ENCODE data around the gene LRRC4C. TPM values are rescaled to one million over a fixed set of nuclear protein-coding genes. Genes with fewer than 3 reads are reported as not detected.

The LRRC4C gene
- total RNA-seq, 1 donor from 2014 or later, result 2.7 TPM

DNA sequence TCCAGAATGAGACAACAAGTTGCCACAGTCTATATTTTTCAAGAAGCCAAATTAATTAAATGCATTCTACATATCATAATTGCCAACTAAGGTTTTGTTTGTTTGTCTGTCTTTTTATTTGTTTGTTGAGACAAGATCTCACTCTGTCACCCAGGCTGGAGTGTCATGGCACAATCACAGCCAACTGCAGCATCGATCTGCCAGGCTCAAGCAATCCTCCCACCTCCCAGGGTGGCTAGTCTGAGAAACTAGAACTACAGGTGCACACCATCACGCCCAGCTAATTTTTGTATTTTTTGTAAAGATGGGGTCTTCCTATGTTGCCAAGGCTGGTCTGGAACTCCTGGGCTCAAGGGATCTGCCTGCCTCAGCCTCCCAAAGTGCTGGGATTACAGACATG, 140.0 kb downstream of the LRRC4C start:
- no peaks in the 10 kb centered on the region for H3K27me3 ChIP-seq
- Mint-ChIP-seq H3K4me3 (no peak overlapping the region), H3K4me1 (peaks cover 31% of the 10 kb centered on the region), H3K36me3 (no peaks in the 10 kb centered on the region), H3K27ac (no peak overlapping the region), H3K27me3 (ENCODE audit: insufficient read depth, low read depth) (no peaks in the 10 kb centered on the region), H3K9me3 (no peaks in the 10 kb centered on the region)
- no peak overlapping the region for H3K27ac ChIP-seq
- H3K79me2 ChIP-seq (ENCODE audit: low read depth), result no peaks in the 10 kb centered on the region
- H3K9me3 ChIP-seq (ENCODE audit: low read depth), result no peaks in the 10 kb centered on the region
- H3K9ac ChIP-seq, result no peak overlapping the region
- H3F3A ChIP-seq (ENCODE audit: low read depth), result no peaks in the 10 kb centered on the region
- no peaks in the 10 kb centered on the region for H3K4me1 ChIP-seq
- DNase-seq (ENCODE audit: low spot score), result no peak
- no peak overlapping the region for H2AFZ ChIP-seq (replicated peaks)
- H3K36me3 ChIP-seq, result no peaks in the 10 kb centered on the region
- no peak overlapping the region for H3K4me3 ChIP-seq
- TF ChIP-seq EZH2 (IDR thresholded peaks at IDR 0.05), result no peak
- no peak for TF ChIP-seq EZH2phosphoT487 (IDR thresholded peaks at IDR 0.05)
- TF ChIP-seq, protein P1, sequence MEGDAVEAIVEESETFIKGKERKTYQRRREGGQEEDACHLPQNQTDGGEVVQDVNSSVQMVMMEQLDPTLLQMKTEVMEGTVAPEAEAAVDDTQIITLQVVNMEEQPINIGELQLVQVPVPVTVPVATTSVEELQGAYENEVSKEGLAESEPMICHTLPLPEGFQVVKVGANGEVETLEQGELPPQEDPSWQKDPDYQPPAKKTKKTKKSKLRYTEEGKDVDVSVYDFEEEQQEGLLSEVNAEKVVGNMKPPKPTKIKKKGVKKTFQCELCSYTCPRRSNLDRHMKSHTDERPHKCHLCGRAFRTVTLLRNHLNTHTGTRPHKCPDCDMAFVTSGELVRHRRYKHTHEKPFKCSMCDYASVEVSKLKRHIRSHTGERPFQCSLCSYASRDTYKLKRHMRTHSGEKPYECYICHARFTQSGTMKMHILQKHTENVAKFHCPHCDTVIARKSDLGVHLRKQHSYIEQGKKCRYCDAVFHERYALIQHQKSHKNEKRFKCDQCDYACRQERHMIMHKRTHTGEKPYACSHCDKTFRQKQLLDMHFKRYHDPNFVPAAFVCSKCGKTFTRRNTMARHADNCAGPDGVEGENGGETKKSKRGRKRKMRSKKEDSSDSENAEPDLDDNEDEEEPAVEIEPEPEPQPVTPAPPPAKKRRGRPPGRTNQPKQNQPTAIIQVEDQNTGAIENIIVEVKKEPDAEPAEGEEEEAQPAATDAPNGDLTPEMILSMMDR (IDR thresholded peaks at IDR 0.05), result no peak
- no peaks in the 10 kb centered on the region for H4K20me1 ChIP-seq (ENCODE audit: low read depth)
- no peak overlapping the region for H3K4me2 ChIP-seq

DNA sequence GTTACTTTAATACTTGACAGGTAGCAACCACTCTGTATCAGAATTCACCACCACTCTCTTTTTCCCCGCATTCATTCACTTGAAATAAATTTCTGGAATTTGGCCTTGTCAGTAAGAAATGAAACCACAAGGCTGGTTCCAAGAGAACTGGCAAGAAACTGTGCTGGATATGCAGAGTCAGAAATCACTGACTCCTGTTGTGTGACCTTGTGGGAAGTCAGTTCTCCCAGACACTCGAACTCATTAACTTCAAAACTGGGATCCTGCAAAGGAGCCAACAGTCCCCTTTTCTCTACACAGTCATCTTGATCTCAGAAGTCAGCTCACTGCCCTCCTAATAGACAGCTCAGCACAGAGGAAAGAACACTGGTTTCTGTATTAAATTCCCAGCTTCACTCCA, 142.7 kb downstream of the LRRC4C start:
- Mint-ChIP-seq H3K36me3 (no peaks in the 10 kb centered on the region), H3K27ac (no peak overlapping the region), H3K4me1 (peaks cover 31% of the 10 kb centered on the region), H3K27me3 (ENCODE audit: insufficient read depth, low read depth) (no peaks in the 10 kb centered on the region), H3K4me3 (no peak overlapping the region), H3K9me3 (no peaks in the 10 kb centered on the region)
- Histone ChIP-seq H3K79me2 (ENCODE audit: low read depth) (no peaks in the 10 kb centered on the region), H3K4me2 (no peak overlapping the region), H3K27me3 (no peaks in the 10 kb centered on the region), H2AFZ (replicated peaks) (no peak overlapping the region), H4K20me1 (ENCODE audit: low read depth) (no peaks in the 10 kb centered on the region), H3K4me3 (no peak overlapping the region), H3K27ac (no peak overlapping the region), H3K9ac (no peak overlapping the region), H3K4me1 (no peaks in the 10 kb centered on the region), H3K9me3 (ENCODE audit: low read depth) (no peaks in the 10 kb centered on the region), H3F3A (ENCODE audit: low read depth) (no peaks in the 10 kb centered on the region), H3K36me3 (no peaks in the 10 kb centered on the region)
- DNase-seq (ENCODE audit: low spot score), result no peak
- TF ChIP-seq, protein P1 (IDR thresholded peaks at IDR 0.05), result no peak
- TF ChIP-seq EZH2phosphoT487 (IDR thresholded peaks at IDR 0.05) (no peak), EZH2 (IDR thresholded peaks at IDR 0.05) (no peak)

DNA sequence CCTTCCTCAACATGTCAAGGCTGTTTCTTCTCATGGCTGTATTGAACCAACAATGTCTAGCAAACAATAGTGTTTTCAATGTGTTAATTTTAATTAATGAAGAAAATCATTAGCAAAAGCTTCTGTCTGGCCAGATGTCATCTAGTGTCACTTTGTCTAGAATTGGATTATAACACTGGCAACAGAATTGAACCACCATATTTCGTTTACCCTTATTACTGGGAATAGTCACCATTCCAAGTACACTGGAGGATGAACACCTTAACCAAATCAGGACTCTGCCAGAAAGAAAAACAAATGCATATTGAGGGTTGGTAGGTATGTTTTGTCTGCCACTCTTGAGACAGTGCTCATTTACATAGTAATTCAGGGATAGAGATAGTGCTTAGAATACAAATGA, 146.2 kb downstream of the LRRC4C start:
- Histone ChIP-seq H3K27ac (no peak overlapping the region), H3K9ac (no peak overlapping the region), H4K20me1 (ENCODE audit: low read depth) (no peaks in the 10 kb centered on the region), H3F3A (ENCODE audit: low read depth) (no peaks in the 10 kb centered on the region), H3K4me2 (no peak overlapping the region), H3K79me2 (ENCODE audit: low read depth) (no peaks in the 10 kb centered on the region), H3K9me3 (ENCODE audit: low read depth) (no peaks in the 10 kb centered on the region), H2AFZ (replicated peaks) (no peak overlapping the region), H3K4me3 (no peak overlapping the region), H3K4me1 (peaks cover 2% of the 10 kb centered on the region), H3K27me3 (no peaks in the 10 kb centered on the region), H3K36me3 (no peaks in the 10 kb centered on the region)
- no peak overlapping the region for H3K27ac Mint-ChIP-seq
- no peaks in the 10 kb centered on the region for H3K27me3 Mint-ChIP-seq (ENCODE audit: insufficient read depth, low read depth)
- no peaks in the 10 kb centered on the region for H3K36me3 Mint-ChIP-seq
- H3K4me1 Mint-ChIP-seq, result peaks cover 22% of the 10 kb centered on the region
- TF ChIP-seq EZH2phosphoT487 (IDR thresholded peaks at IDR 0.05) (no peak), EZH2 (IDR thresholded peaks at IDR 0.05) (no peak)
- TF ChIP-seq, protein P1 (IDR thresholded peaks at IDR 0.05), result no peak
- H3K9me3 Mint-ChIP-seq, result no peaks in the 10 kb centered on the region
- DNase-seq (ENCODE audit: low spot score), result no peak
- H3K4me3 Mint-ChIP-seq, result no peak overlapping the region
